ENCODE data around the gene ZDHHC24.

Gene ZDHHC24

DNA sequence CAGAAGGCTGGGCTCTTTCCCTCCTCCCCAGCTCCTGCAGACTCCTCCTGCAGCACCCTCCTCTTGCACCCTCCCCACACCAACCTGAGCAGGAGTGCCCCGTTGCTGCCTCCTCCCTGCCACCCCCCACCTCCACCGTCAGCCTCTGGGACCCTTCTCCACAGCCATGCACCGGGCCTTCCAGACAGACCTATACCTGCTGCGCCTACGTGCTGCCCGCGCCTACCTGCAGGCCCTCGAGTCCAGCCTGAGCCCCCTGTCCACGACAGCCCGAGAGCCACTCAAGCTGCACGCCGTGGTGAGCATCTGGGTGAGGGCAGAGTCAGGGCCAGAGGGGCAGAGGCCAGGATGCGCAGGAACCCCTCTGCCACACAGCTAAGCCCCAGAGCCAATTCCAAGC lies 16.2 kb downstream of the ZDHHC24 start:
- Mint-ChIP-seq H3K4me1 (peaks cover 5% of the 10 kb centered on the region), H3K27me3 (ENCODE audit: low read depth, poor library complexity) (peaks cover 7% of the 10 kb centered on the region), H3K36me3 (ENCODE audit: low read depth) (peaks cover 28% of the 10 kb centered on the region), H3K4me3 (no peak overlapping the region), H3K9me3 (no peaks in the 10 kb centered on the region), H3K27ac (no peak overlapping the region)
- TF ChIP-seq, protein P1, sequence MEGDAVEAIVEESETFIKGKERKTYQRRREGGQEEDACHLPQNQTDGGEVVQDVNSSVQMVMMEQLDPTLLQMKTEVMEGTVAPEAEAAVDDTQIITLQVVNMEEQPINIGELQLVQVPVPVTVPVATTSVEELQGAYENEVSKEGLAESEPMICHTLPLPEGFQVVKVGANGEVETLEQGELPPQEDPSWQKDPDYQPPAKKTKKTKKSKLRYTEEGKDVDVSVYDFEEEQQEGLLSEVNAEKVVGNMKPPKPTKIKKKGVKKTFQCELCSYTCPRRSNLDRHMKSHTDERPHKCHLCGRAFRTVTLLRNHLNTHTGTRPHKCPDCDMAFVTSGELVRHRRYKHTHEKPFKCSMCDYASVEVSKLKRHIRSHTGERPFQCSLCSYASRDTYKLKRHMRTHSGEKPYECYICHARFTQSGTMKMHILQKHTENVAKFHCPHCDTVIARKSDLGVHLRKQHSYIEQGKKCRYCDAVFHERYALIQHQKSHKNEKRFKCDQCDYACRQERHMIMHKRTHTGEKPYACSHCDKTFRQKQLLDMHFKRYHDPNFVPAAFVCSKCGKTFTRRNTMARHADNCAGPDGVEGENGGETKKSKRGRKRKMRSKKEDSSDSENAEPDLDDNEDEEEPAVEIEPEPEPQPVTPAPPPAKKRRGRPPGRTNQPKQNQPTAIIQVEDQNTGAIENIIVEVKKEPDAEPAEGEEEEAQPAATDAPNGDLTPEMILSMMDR (IDR thresholded peaks at IDR 0.05) = no peak
- DNase-seq = no peak

DNA sequence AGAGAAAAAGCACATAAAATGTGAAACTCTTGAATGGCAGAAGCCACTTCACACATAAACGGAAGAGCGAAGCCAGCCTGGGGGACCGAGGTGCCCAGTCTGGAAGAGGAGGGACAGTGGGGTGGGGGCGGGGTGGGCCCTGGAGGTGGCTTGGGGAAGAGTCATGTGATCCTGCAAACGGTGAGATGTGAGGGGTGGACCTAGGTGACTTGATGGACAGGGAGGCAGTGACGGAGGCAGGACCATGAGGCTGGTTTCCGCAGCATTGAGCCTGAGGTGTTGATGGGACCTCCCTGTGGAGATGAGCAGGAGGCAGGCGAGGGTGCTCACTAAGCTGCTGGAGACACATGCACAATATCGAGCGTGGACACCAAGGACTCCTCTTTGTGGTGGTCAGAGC lies 16.8 kb downstream of the ZDHHC24 start:
- TF ChIP-seq, protein P1 (IDR thresholded peaks at IDR 0.05) = no peak
- H3K27ac Mint-ChIP-seq = no peak overlapping the region
- H3K36me3 Mint-ChIP-seq (ENCODE audit: low read depth) = peaks cover 27% of the 10 kb centered on the region
- H3K27me3 Mint-ChIP-seq (ENCODE audit: low read depth, poor library complexity) = peaks cover 7% of the 10 kb centered on the region
- DNase-seq = no peak
- peaks cover 5% of the 10 kb centered on the region for H3K4me1 Mint-ChIP-seq
- H3K4me3 Mint-ChIP-seq = no peak overlapping the region
- no peaks in the 10 kb centered on the region for H3K9me3 Mint-ChIP-seq

DNA sequence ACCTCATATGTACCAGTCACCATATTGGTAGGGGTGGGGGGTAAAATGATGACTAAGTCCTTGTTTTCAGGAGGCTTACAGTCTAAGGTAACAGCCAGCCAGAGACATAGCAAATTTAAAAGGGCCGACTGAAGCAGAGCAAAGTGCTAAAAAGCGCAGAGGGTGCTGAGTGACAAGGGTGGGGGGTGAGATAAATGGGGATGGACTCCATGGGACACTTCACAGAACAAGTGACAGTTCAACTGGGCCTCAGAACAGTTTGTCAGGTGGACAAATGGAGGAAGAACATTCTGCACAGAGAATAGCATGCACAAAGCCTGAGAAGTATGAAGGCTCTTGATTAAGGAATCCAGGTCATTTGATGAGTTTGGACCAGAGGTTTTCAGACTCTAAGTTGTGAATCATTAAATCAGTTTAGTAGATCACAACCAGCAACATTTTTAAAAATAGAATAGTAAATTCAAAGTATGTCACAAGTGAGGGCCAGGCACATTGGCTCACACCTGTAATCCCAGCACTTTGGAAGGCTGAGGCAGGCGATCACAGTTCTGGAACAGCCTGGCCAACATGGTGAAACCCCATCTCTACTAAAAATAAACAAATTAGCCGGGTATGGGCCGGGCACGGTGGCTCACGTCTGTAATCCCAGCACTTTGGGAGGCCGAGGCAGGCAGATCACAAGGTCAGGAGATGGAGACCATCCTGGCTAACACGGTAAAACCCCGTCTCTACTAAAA lies 21.4 kb downstream of the ZDHHC24 start:
- no peaks in the 10 kb centered on the region for H3K27me3 Mint-ChIP-seq (ENCODE audit: low read depth, poor library complexity)
- H3K9me3 Mint-ChIP-seq = no peaks in the 10 kb centered on the region
- no peak overlapping the region for H3K4me3 Mint-ChIP-seq
- no peak overlapping the region for H3K27ac Mint-ChIP-seq
- peaks cover 5% of the 10 kb centered on the region for H3K4me1 Mint-ChIP-seq
- no peak for DNase-seq
- TF ChIP-seq, protein P1 (IDR thresholded peaks at IDR 0.05) = no peak
- peaks cover 53% of the 10 kb centered on the region for H3K36me3 Mint-ChIP-seq (ENCODE audit: low read depth)

DNA sequence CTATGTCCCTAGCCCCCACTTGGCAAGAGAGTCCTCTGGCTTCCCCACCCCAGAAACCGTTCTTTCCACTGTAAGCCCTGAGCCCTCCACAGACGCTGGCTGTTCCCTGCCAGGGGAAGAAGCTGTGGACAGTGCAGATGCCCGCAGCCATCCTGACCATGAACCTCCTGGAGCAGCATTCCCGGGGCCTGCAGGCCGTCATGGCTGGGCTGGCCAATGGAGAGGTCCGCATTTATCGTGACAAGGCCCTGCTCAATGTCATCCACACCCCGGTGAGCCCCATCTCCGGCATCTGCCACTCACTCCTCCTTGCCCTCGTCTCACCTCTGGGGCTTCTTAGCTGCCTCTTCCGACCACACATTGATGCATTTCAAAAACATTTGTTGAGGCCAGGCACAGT lies 22.2 kb downstream of the ZDHHC24 start:
- no peaks in the 10 kb centered on the region for H3K9me3 Mint-ChIP-seq
- H3K36me3 Mint-ChIP-seq (ENCODE audit: low read depth) = peaks cover 57% of the 10 kb centered on the region
- H3K27me3 Mint-ChIP-seq (ENCODE audit: low read depth, poor library complexity) = no peaks in the 10 kb centered on the region
- no peak for DNase-seq
- TF ChIP-seq, protein P1 (IDR thresholded peaks at IDR 0.05) = no peak
- no peak overlapping the region for H3K27ac Mint-ChIP-seq
- peaks cover 5% of the 10 kb centered on the region for H3K4me1 Mint-ChIP-seq
- H3K4me3 Mint-ChIP-seq = no peak overlapping the region

DNA sequence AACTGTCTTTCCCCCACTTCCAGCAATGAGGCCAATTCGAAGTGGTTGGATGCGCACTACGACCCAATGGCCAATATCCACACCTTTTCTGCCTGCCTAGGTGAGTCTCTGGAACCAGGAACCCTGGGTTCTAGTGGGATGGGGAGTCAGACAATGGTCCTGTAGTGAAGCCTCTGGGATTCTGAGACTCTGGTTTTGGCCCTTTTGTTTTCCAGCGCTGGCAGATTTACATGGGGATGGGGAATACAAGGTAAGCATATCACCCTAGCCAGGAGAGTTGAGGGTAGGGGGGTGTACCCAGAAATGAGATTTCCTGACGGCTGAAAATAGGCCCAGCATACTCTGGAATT lies 34.9 kb downstream of the ZDHHC24 start:
- TF ChIP-seq, protein P1 (IDR thresholded peaks at IDR 0.05) = no peak
- Mint-ChIP-seq H3K36me3 (ENCODE audit: low read depth) (peaks cover 24% of the 10 kb centered on the region), H3K4me3 (peak overlapping the region; percentile 99), H3K27me3 (ENCODE audit: low read depth, poor library complexity) (peaks cover 5% of the 10 kb centered on the region), H3K4me1 (peaks cover 9% of the 10 kb centered on the region), H3K27ac (peak overlapping the region; percentile 92), H3K9me3 (no peaks in the 10 kb centered on the region)
- no peak for DNase-seq

Measured in nephron progenitor cell (in vitro differentiated cells).